Peyer's patch (tissue), 4 donors: ENCODE data around the gene UBD. TPM values are rescaled to one million over a fixed set of nuclear protein-coding genes. Genes with fewer than 3 reads are reported as not detected.

Experiments used
- DNase-seq, 3 donors: peaks; one replicate each; pipeline ENCODE4 v3.0.0-alpha.2; 2017 to 2019
- H3K27ac ChIP-seq, 4 donors: fragments of 200-600 bp; sonication (generic); one replicate each; pipeline ENCODE4 v1.5.1; 2016 to 2019
- H3K27me3 ChIP-seq, 2 donors: fragments of 200-600 bp; sonication (generic); one replicate each; pipeline ENCODE4 v1.5.1; 2019
- H3K36me3 ChIP-seq, 3 donors: fragments of 200-600 bp; sonication (generic); one replicate each; pipeline ENCODE4 v1.5.1; 2016 to 2019
- H3K4me1 ChIP-seq, 4 donors: fragments of 200-600 bp; sonication (generic); one replicate each; pipeline ENCODE4 v1.5.1; 2016 to 2019
- H3K4me3 ChIP-seq, 4 donors: fragments of 200-600 bp; sonication (generic); 1 replicate in 3 of 4; 2 replicates in 1 of 4; pipeline ENCODE4 v1.5.1; 2016 to 2019; ENCODE audit warnings: mild to moderate bottlenecking in 1 of 4
- H3K9me3 ChIP-seq, 4 donors: fragments of 200-600 bp; sonication (generic); one replicate each; pipeline ENCODE4 v1.5.1; 2016 to 2019; ENCODE audit warnings: mild to moderate bottlenecking in 1 of 4
- CTCF ChIP-seq, 6 experiments: fragments of 450-650 bp in 4 of 6; fragments of 200-600 bp in 2 of 6; sonication (generic) in 1 of 6; IDR thresholded peaks; one replicate each; pipeline ENCODE4 v1.5.1; 2017 to 2019; ENCODE audit warnings: antibody characterized with exemption in 6 of 6, mild to moderate bottlenecking in 3 of 6, moderate library complexity in 1 of 6
- POLR2A ChIP-seq, 2 donors: fragments of 450-650 bp; IDR thresholded peaks; one replicate each; pipeline ENCODE4 v1.5.1; 2017; ENCODE audit warnings: antibody characterized with exemption in 2 of 2, mild to moderate bottlenecking in 2 of 2, moderate library complexity in 2 of 2
- total RNA-seq, 4 donors: library from RNA; depleted of rRNA; stranded (reverse); fragments of >200 nt; gene quantifications; one replicate each; pipeline ENCODE4 v1.1.0, GENCODE V29; 2016

The UBD gene
- total RNA-seq, 4 donors from 2014 or later = 1.6 to 24.8 (median 2.0) TPM

GRCh38 chr6:29598172-29598747 lies 38.7 kb upstream of the UBD start:
- Histone ChIP-seq H3K27ac (no peak overlapping the region), H3K4me1 (no peaks in the 10 kb centered on the region), H3K27me3 (no peaks in the 10 kb centered on the region), H3K36me3 (no peaks in the 10 kb centered on the region), H3K4me3 (no peak overlapping the region), H3K9me3 (no peaks in the 10 kb centered on the region)
- no peak for DNase-seq
- TF ChIP-seq POLR2A (IDR thresholded peaks at IDR 0.05) (no peak), CTCF (IDR thresholded peaks at IDR 0.05) (no peak)

DNA sequence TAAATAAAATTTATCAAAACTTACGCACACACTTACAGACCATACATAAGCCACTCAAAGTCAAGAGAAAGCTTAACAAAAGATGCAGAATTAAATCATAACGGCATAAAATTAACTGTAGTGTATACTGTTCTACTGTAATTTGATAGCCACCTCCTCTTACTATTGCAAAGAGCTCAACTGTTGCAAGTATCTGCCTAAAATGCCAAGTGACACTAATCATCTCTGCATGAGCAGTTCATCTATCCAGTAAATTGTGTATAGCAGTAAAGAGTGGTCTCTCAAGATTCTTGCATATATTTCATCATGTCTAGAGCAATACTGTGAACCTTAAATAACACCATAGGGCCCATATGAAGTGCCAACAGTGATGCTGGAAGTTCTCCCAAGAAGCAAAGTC lies 37.7 kb upstream of the UBD start:
- H3K36me3 ChIP-seq = no peaks in the 10 kb centered on the region
- no peaks in the 10 kb centered on the region for H3K27me3 ChIP-seq
- H3K4me3 ChIP-seq = no peak overlapping the region
- H3K27ac ChIP-seq = no peak overlapping the region
- no peaks in the 10 kb centered on the region for H3K4me1 ChIP-seq
- TF ChIP-seq POLR2A (IDR thresholded peaks at IDR 0.05) (no peak), CTCF (IDR thresholded peaks at IDR 0.05) (no peak)
- no peak for DNase-seq
- H3K9me3 ChIP-seq = no peaks in the 10 kb centered on the region

GRCh38 chr6:29596381-29596900 lies 36.9 kb upstream of the UBD start:
- H3K36me3 ChIP-seq = no peaks in the 10 kb centered on the region
- no peaks in the 10 kb centered on the region for H3K27me3 ChIP-seq
- H3K9me3 ChIP-seq = no peaks in the 10 kb centered on the region
- no peak overlapping the region for H3K4me3 ChIP-seq
- TF ChIP-seq CTCF (IDR thresholded peaks at IDR 0.05) = no peak
- no peak for TF ChIP-seq POLR2A (IDR thresholded peaks at IDR 0.05)
- no peak overlapping the region for H3K27ac ChIP-seq
- H3K4me1 ChIP-seq = no peaks in the 10 kb centered on the region
- DNase-seq = no peak

GRCh38 chr6:29593199-29593855 lies 33.8 kb upstream of the UBD start:
- no peak overlapping the region for H3K27ac ChIP-seq

GRCh38 chr6:29591677-29592076 lies 32.1 kb upstream of the UBD start:
- H3K36me3 ChIP-seq = no peaks in the 10 kb centered on the region
- TF ChIP-seq CTCF (IDR thresholded peaks at IDR 0.05) (no peak), POLR2A (IDR thresholded peaks at IDR 0.05) (no peak)
- no peaks in the 10 kb centered on the region for H3K27me3 ChIP-seq
- no peaks in the 10 kb centered on the region for H3K4me1 ChIP-seq
- no peak overlapping the region for H3K27ac ChIP-seq
- no peaks in the 10 kb centered on the region for H3K9me3 ChIP-seq
- no peak overlapping the region for H3K4me3 ChIP-seq
- no peak for DNase-seq

More at GRCh38 chr6:29593199-29593855, 33.8 kb upstream of the UBD start:
- no peaks in the 10 kb centered on the region for H3K36me3 ChIP-seq
- no peaks in the 10 kb centered on the region for H3K4me1 ChIP-seq
- DNase-seq = no peak
- no peak overlapping the region for H3K4me3 ChIP-seq
- TF ChIP-seq CTCF (IDR thresholded peaks at IDR 0.05) (no peak), POLR2A (IDR thresholded peaks at IDR 0.05) (no peak)
- no peaks in the 10 kb centered on the region for H3K9me3 ChIP-seq
- H3K27me3 ChIP-seq = no peaks in the 10 kb centered on the region
